Skeletal muscle satellite cell (primary cell): Measurements from ENCODE around the gene NR4A1.
A peak's percentile ranks its signal among the peaks of the same experiment; 100 is the strongest.

ENCODE experiments used
- H3K27me3 ChIP-seq: 2 replicates; pipeline ENCODE4 v1.7.0; 2013; ENCODE audit warnings: low read length; ENCODE audit not compliant: control insufficient read depth, insufficient read depth
- H3K36me3 ChIP-seq: 2 replicates; pipeline ENCODE4 v1.7.0; 2013; ENCODE audit warnings: mild to moderate bottlenecking, control low read depth, low read length; ENCODE audit not compliant: insufficient read depth
- H3K4me1 ChIP-seq: 2 replicates; pipeline ENCODE4 v1.7.0; 2013; ENCODE audit warnings: low read length; ENCODE audit not compliant: control insufficient read depth, insufficient read depth
- H3K4me2 ChIP-seq: 2 replicates; pipeline ENCODE4 v1.7.0; 2013; ENCODE audit warnings: mild to moderate bottlenecking, low read length
- H3K4me3 ChIP-seq: 2 replicates; pipeline ENCODE4 v1.7.0; 2013; ENCODE audit warnings: low read length
- H3K9ac ChIP-seq: 2 replicates; pipeline ENCODE4 v1.7.0; 2013; ENCODE audit warnings: mild to moderate bottlenecking, low read depth, low read length, moderate library complexity
- H3K9me3 ChIP-seq: replicated peaks from 2 replicates; pipeline ENCODE4 v1.7.0; 2013; ENCODE audit warnings: mild to moderate bottlenecking, control low read depth, low read length

The NR4A1 gene

DNA sequence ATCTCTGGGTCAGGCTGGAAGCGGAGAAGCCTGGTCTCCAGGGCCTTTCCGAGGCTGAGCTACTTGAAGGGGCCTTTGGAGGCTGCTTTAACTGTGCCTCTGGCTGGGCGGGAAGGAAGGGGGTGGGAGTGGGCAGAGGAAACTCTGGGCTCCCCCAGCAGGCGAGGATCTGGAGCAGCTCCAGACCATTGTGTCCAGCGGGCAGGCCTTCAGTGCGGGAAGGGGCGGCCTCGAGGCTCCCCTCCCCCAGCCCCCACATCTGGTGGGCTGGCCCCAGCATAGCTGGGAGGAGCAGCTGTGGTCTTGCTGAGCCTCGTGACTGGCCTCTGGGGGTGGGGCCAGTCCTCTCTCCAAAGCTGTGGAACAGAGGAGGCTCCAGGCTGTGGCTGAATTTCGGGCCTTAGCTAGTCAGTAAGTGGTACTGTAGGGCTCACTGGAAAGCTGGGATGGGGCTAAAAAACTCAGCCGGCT lies 41.1 kb upstream of the NR4A1 start:
- Histone ChIP-seq H3K9me3 (no peaks in the 10 kb centered on the region), H3K4me1 (peaks cover 30% of the 10 kb centered on the region), H3K36me3 (no peaks in the 10 kb centered on the region), H3K4me2 (peak overlapping the region; percentile 28), H3K9ac (peak overlapping the region; percentile 45), H3K27me3 (peaks cover 15% of the 10 kb centered on the region), H3K4me3 (peak overlapping the region; percentile 7)

DNA sequence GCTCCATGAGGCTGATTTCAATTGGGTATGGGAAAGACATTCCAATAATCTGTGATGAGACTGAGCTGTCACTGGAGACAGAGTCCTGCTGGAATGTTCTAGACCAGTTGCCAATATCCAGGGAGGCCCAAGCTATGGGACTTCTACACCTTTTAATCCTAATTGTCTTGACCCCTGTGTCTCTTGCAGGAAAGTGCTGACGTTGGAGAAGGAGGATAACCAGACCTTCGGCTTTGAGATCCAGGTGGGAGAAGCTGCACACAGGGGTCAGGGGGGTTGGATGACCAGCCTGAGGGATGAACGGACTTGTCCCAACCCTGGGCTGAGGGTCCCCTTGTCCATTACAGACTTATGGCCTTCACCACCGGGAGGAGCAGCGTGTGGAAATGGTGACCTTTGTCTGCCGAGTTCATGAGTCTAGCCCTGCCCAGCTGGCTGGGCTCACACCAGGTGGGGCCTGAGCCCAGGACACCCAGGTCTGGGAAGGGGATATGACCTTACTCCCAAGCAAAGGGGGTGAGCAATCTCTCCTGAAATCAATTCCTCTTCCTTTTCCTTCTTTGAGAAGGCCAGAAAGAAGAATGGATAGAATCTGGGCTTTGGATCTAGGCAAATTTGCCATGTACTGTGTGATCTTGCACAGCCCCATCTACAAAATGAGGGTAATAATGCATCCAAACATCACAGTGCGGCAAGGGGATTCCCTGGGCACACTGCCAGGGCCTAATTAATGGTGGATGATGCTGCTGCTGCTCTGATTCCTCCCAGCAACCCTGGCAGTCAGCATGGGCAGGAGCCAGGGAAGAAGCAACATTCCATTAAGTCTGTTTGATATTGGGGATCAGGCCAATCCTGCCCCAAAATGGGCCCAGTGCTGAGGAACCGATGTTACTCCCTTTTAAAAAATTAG lies 40.3 kb upstream of the NR4A1 start:
- H3K36me3 ChIP-seq, result no peaks in the 10 kb centered on the region
- H3K4me1 ChIP-seq, result peaks cover 30% of the 10 kb centered on the region
- H3K9ac ChIP-seq, result peak overlapping the region; percentile 45
- no peaks in the 10 kb centered on the region for H3K9me3 ChIP-seq
- peak overlapping the region; percentile 28 for H3K4me2 ChIP-seq
- H3K27me3 ChIP-seq, result peaks cover 11% of the 10 kb centered on the region
- peak overlapping the region; percentile 7 for H3K4me3 ChIP-seq

DNA sequence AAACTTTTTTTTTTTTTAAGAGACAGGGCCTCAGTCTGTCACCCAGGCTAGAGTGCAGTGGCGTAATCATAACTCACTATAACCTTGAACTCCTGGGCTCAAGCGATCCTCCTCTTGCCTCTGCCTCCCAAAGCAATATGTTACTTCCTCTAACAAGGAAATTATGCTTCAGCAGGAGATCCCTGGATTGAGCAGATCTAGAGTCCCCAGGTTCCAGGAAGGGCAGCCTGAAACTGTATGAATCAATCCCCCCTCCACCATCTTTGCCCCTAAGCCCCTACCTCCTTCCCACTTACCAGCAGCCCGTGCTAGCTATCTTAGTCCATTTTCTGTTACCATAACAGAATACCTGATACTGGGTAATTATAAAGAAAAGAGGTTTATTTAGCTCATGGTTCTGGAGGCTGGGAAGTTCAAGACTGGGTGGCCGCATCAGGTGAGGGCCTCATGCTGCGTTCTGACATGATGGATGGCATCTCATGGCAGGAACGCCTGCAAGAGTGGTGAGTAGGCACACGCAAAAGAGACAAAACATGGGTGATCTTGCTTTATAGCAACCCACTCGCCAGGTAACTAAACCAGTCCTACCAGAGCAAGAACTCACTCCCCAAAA lies 39.5 kb upstream of the NR4A1 start:
- H3K36me3 ChIP-seq, result no peaks in the 10 kb centered on the region
- H3K27me3 ChIP-seq, result peaks cover 5% of the 10 kb centered on the region
- H3K4me2 ChIP-seq, result no peak overlapping the region
- no peak overlapping the region for H3K4me3 ChIP-seq
- H3K4me1 ChIP-seq, result peaks cover 28% of the 10 kb centered on the region
- H3K9me3 ChIP-seq, result no peaks in the 10 kb centered on the region
- H3K9ac ChIP-seq, result no peak overlapping the region

DNA sequence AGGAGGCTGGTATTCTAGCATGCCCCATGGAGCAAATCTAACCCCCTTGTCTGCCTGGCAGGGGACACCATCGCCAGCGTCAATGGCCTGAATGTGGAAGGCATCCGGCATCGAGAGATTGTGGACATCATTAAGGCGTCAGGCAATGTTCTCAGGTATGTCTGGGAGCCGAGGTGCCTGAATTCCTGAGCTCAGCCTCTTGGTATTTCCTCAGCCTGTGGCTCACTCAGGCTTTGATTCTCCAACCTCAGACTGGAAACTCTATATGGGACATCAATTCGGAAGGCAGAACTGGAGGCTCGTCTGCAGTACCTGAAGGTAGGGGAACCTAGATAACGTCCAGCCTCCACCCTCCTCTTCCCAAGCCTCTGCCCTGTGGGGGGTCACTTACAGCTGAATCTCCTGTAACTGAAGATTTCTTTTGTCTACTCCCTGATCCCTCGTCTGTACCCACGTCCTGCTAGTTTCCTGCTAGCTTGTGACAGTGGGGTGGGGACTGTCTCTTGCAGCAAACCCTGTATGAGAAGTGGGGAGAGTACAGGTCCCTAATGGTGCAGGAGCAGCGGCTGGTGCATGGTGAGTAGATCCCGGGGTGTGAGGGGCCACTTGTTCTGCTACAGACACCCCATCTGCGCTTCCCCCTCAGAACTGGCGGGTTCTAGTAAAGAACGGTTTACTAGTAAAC lies 37.5 kb upstream of the NR4A1 start:
- Histone ChIP-seq H3K9ac (no peak overlapping the region), H3K27me3 (no peaks in the 10 kb centered on the region), H3K4me1 (peaks cover 19% of the 10 kb centered on the region), H3K4me2 (no peak overlapping the region), H3K9me3 (no peaks in the 10 kb centered on the region), H3K36me3 (no peaks in the 10 kb centered on the region), H3K4me3 (no peak overlapping the region)

DNA sequence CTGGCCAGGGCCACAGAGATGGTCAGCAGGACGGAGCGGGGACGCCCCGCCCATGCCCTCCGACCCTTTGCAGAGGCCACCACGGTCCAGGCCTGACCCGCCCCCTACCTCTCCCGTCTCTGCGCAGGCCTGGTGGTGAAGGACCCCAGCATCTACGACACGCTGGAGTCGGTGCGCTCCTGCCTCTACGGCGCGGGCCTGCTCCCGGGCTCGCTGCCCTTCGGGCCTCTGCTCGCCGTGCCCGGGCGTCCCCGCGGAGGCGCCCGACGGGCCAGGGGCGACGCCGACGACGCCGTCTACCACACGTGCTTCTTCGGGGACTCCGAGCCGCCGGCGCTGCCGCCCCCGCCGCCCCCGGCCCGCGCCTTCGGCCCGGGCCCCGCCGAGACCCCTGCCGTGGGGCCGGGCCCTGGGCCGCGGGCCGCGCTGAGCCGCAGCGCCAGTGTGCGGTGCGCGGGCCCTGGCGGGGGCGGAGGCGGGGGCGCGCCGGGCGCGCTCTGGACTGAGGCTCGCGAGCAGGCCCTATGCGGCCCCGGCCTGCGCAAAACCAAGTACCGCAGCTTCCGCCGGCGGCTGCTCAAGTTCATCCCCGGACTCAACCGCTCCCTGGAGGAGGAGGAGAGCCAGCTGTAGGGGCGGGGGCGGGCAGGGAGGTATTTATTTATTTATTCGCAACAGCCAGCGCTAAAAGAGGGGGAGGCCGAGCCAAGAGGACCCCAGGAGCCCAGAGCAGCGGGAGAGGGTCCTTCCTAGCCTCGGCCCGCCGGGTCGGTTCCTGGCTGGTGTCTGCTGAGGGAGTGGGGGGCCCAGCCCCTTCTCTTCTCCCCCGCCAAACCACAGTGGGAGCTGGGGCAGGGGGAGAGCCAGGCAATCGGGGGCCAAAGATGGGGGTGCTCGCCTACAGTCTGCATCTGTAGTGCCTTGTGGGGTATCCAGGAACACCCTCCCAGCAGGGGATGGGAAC lies 36.4 kb upstream of the NR4A1 start:
- H3K9me3 ChIP-seq, result no peaks in the 10 kb centered on the region
- no peaks in the 10 kb centered on the region for H3K27me3 ChIP-seq
- H3K4me1 ChIP-seq, result peaks cover 12% of the 10 kb centered on the region
- H3K9ac ChIP-seq, result no peak overlapping the region
- H3K36me3 ChIP-seq, result no peaks in the 10 kb centered on the region
- no peak overlapping the region for H3K4me2 ChIP-seq
- no peak overlapping the region for H3K4me3 ChIP-seq

DNA sequence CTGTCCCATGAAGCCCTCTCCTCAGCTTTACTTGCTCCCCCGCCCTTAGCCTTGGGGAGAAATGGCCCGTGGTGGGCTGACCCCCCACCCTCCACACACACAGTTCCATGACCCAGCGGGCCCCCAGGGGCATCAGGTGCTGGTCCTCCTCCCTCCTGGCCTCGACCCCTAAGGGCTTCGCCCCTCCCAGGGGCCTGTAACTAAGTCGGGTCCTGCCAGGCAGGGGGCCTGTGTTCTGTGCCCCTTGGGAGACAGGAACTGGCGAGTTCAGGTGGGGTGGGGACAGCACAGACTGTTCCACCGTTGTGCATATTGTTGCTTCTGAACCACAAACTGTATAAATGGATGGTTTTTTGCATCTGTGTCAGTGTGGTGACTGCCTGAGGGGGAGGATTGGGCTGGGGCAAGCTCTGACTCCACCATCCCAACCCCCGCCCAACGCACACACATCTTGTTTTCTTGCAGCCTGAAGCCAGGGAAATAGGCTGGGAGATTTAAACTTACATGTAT lies 35.7 kb upstream of the NR4A1 start:
- Histone ChIP-seq H3K36me3 (no peaks in the 10 kb centered on the region), H3K9ac (no peak overlapping the region), H3K4me1 (peaks cover 5% of the 10 kb centered on the region), H3K9me3 (no peaks in the 10 kb centered on the region), H3K4me3 (no peak overlapping the region), H3K27me3 (no peaks in the 10 kb centered on the region), H3K4me2 (no peak overlapping the region)

- H3K4me3 ChIP-seq, result no peak overlapping the region
- peaks cover 3% of the 10 kb centered on the region for H3K4me1 ChIP-seq
- peaks cover 3% of the 10 kb centered on the region for H3K27me3 ChIP-seq
- no peak overlapping the region for H3K9ac ChIP-seq
- H3K9me3 ChIP-seq, result no peaks in the 10 kb centered on the region
- no peaks in the 10 kb centered on the region for H3K36me3 ChIP-seq
- H3K4me2 ChIP-seq, result no peak overlapping the region
These were observed 32.7 kb upstream of the NR4A1 start for GRCh38 chr12:52018433-52019112.

DNA sequence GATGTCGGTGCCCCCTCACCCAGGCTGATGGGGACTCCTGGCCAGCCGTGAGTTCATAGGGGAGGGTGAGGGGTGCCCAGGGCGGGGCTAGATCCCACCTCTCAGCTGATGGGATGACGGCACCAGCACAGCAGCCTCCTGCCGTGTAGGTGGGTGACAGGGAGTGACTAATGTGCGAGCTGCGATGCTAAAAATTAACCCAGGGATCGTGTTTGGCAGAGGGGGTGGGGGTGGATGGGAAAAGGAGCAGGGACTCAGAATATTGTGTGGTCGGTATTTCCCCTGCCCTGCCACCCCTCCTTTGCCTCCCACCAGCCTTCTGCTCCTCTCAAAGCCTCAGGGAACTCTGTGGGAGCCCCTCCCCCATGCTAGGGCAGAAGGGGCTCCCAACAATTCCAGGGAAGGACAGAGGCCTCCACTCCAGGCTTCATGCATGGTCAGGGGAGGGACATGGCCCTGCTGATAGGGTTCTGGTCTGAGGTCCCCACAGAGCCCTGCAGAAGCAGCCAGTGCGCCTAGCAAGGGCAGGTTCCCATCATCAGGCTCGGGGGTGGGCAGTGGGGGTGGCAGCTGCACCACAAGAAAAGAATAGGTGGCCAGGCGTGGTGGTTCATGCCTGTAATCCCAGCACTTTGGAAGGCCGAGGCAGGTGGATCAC lies 32.0 kb upstream of the NR4A1 start:
- Histone ChIP-seq H3K27me3 (peaks cover 3% of the 10 kb centered on the region), H3K4me2 (no peak overlapping the region), H3K9me3 (no peaks in the 10 kb centered on the region), H3K9ac (no peak overlapping the region), H3K4me3 (no peak overlapping the region), H3K36me3 (no peaks in the 10 kb centered on the region), H3K4me1 (peaks cover 7% of the 10 kb centered on the region)

DNA sequence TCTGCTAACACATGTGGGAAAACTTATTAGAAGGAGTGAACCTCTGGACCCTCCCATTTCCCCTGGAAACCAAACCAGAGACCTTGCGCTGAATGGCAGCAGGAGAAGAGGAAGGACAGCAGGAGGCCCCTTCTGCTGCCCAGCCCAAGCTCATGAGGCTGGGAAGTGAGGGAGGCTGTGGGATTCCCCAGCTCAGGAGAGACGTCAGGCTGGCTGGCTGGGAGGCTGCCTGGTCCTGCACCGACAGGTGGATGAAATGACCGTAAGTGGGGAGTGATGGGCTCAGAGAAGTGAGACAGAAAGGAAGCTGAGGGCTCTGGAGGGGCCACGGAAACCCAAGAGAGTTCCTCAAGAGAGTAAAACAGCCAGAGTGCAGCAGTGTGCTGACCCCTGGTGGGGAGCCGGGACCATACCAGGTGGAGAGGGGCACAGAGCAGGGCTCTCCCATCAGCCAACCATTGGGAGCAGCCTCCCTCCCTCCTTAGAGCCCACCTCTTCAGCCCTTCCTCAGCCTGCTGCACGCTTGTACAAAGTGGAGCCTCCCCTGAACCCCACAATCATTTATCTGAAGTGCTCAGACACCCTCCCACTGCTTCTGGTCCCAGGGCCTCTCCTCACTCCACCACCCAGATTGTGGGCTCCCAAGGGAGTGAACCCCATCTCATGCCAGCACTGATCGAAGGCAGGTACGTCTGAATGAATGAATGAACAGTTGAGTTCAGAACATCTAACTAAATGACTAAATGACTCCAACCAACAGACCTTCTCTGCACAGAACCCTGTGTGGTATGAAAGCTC lies 30.5 kb upstream of the NR4A1 start:
- Histone ChIP-seq H3K4me2 (no peak overlapping the region), H3K9me3 (no peaks in the 10 kb centered on the region), H3K4me1 (peaks cover 10% of the 10 kb centered on the region), H3K4me3 (no peak overlapping the region), H3K27me3 (peaks cover 3% of the 10 kb centered on the region), H3K9ac (no peak overlapping the region), H3K36me3 (no peaks in the 10 kb centered on the region)
